ENCODE measurements around the gene UNC5A.

Gene UNC5A

DNA sequence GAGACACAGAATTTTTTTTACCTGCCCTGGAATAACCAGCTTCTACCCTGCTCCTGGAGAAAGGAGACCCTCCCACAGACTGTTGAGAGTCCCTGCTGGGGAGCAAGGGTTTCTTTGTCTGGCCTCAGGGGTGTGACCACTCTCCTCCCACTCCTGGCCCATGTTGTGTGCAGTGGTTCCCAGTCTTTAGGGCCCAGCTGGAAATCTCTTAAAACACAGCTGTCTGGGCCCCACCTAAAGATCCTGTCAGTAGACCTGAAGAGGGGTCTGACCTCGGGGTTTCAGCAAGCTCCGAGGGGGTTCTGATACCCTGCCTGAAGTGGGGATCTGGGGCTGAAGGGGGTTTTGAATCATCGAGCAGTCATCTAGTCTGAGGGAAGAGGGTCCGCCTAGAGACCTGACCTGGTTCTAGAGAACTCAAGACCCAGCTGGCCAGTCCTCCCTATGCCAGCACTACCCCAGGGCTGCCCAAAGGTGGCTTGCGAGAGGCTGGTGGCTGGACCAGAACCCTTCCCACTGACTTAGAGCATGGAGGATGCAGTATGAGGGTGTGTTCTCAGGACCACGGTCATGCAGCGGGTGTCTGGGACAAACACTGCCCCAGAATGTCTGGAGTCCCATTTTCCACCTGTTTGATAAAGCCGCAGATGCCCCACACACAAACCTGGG, 8.1 kb upstream of the UNC5A start:
- no peak for DNase-seq

DNA sequence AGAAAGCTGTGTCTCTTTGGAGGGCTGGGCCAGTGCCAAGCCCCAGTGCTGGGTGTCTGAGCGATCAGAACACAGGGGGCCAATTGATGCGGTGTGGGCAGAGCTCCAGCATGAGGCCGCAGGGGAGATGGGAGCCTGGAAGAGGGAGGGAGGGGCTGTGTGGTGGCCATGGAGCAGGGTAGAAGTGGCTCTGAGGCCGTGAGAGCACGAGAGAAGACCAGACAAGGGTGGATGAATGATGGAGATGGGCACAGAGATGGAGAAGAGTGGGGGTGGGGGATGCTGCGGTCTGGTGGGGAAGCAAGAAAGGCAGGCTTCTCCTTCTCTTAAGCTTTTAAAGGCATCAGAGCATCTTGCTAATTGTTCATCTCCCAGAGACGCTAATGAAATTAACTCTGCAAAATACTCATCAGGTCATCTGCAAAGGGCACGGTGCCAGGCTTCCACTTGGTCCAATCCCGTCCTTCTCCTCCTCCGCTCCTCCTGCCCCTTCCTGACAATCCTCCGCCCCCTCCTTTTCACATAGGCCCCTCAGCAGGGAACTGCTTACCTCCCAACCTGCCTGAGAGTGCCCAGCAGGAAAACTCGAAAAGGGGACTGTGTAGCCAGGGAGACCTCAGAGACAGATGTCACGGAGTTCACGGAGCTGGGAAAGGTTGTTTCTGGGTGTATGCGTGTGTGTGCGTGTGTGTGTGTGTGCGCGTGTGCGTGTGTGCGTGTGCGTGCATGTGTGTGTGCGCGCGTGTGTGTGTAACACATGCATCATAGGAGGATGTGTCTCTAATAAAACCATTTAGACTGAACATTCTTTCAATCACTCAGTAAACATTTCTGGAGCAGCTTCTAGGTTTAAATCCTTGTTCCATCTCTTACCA, 7.1 kb upstream of the UNC5A start:
- no peak for DNase-seq

DNA sequence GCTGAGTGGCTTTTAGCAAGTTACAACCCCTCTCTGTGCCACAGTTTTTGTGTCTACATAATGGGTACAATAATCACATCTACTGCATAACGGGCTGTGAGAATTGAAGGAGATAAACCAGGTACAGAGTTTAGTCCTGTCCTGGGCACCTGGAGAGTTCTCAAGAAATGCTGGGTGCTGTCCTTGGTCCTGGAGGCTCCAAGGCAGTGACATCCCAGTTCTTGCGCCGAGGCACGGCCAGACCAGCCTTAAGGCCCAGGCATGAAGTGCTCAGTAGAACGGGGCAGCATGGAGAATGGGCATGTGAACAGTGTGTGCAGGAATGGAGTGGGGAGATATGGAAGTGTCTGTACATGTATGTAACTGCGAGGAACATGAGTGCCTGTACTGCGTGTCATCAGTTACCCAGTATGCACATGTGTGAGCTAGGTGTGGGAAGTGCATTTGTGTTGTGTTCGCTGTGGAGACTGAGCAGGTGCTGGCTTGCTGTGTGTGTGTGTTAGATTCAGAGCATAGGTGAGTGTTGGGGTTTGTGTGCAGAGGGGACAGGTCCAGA, 6.3 kb upstream of the UNC5A start:
- DNase-seq: peak in 1 of 2 donors; percentile 16

DNA sequence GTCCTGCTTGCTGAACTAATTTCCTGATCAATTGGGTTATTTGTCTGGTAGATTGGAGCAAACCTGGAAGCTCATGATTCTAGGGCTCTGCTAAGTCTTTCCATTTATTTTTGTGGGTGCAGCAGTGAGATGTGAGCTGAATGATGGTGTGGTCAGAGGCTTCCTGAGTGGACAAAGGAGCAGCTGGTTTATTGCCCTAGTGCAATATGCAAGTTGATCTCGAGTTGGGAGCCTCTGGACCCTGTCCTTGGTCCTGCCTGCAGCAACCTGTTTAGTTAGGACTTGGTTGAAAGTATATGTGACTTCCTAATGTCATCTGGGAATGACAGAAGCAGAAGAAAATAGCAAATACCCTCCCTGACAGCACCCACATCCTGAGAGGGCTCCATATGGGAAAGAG, 4.2 kb upstream of the UNC5A start:
- no peak for DNase-seq

DNA sequence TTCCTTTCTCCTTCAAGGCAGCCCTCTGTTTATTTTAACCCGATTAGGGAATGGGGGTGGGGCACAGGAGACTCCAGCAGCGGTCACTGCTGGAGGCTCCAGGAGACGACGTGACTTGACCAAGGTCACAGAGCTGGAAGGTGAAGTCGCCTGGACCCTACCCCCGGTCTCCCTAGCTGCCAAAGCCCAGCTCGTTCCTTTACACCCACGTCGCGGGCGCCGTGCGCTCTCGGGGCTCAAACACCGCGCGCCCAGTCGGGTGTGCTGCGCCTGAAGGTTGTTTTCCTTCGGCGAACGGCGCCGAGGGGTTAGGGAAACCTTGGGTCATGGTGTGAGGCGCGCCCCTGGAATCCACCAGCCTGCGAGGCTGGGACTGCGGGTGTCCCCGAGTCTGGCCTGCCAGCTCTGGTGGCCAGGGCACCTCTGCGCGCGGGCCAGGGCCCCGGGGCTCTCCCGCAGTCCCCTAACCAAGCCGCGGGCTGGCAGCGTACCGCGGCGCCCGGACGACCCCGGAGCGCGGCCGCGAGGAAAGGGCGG, 747 bp upstream of the UNC5A start:
- DNase-seq: no peak

DNA sequence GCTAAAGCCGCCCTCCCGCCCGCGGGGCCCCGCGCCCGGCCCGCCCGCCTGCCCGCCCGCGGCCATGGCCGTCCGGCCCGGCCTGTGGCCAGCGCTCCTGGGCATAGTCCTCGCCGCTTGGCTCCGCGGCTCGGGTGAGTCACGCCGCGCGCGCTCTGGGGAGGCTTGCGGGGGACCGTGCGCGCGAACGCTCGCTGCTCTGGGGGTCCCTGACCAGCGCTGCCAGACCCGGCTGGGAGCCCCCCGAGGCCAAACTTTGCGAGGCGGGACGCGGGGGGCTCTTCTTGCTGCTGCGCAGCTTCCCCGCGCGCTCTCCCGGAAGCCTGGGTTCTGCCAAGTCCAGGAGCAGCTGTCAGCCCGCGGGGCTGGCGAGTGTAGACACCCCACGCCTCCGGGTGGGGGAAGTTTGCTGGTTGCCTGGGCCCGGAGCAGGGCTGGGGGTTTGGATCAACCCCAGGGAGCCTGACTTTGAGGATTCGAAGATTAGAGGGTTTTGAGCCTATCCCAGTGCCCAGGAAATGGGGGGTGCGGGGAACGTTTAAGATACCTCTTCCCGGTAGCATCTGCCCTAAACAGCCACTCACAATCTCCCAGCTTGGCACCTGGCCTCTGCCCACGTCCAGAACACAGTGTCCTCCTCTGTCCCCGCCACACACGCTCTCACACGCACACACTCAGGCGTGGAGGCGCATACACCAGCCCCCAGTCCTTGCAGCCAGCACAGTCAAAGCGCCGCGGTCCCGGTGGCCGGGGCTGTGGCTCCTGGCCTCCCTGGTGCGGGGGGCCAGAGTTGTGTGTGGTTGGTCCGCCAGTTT, 535 bp downstream of the UNC5A start:
- no peak for DNase-seq

DNA sequence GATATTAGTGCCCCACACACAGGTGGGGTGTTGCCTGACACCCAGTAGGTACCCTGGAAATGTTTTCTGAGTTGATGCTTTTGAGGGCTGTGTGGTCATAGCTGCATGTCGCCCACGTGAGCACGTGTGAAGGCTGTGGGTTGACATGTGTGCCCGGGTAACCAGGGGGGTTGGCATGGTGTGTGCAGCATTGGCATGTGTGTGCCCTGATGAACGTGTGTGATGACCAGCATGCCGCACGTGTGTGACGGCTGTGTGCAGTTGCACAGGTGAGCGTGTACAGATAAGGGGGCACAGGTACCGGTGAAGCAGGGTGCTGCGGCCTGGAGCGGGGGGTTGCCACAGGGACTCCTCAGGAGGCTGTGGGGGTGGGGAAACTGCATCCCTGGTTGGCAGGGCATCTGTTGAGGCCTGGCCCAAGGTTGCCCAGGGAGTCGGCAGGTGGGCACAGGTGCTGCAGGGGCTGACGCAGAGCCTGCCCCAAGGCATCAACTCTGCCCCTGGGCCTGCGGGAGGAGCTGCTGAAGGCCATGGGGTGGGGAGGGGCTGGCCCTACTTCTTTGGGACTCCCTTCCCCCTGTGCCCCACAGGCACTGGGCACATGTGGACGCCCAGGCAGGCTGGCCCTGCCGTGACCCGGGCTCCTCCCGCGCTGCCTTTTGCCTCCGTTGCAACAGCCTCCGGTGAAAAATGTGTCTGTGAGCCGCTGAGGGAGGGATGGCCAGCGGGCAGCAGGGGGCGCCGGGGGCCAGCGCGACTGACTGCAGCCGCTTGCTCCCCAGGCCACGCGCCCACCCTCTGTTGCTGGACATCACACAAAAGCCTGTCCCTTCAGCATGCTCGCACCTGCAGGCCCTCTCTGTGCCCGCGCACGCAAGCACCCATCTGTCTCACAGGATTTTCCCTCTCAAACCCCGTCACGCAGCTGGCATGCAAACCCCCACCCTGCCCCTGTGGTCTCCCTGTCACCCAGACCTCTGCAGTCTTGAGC, 2.2 kb downstream of the UNC5A start:
- no peak for DNase-seq

DNA sequence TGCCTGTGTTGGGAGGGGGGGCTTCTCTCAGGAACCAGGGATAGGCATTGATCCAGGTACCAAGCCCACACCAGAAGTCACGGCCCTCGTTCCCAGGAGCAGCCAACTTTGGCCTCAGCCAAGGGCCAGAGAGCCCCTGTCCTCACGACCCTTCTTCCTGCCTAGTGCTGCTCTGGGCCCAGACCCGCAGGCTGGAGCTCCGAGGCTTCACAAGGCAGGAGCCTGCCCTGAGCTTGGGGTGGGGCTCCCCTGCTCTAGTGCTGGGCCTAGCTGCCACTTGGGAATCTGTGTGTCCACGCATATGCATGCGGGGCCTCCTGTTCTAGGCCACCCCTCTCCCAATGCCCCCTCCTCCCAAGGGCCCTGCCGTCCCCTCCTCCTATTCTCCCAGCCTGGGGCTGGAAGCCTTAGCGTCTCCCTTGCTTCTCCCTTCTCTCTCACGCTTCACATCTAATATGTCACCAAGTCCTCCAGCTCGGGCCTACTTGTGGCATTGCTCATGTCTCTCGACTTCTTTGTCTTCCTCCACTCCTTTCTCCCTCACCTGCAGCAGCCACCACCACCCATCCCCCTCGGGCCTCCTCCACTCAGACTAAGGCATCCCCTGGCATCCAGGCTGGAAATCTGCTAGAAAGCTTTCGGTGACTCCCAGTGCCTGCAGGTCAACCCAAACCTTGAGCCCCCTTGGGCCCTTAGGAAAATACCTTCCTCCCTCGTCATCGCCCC, 3.4 kb downstream of the UNC5A start:
- no peak for DNase-seq

DNA sequence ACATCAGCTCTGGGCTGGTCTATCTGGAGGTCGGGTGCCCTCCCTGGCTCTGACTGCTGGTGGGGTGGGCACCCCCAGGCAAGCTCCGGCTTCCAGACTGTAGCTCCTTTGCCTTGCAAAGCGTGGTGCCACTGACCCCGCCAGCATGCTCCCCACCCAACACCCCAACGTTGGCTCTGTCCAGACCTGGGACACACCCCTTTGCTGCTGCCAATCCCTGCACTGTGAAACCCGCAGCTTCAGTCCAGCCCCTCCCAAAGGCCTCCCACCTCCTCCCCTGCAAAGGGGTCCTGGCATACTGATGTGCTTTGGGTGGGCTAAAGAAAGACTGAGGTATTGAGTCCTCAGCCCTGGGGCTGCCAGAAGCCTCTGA, 3.9 kb downstream of the UNC5A start:
- no peak for DNase-seq

DNA sequence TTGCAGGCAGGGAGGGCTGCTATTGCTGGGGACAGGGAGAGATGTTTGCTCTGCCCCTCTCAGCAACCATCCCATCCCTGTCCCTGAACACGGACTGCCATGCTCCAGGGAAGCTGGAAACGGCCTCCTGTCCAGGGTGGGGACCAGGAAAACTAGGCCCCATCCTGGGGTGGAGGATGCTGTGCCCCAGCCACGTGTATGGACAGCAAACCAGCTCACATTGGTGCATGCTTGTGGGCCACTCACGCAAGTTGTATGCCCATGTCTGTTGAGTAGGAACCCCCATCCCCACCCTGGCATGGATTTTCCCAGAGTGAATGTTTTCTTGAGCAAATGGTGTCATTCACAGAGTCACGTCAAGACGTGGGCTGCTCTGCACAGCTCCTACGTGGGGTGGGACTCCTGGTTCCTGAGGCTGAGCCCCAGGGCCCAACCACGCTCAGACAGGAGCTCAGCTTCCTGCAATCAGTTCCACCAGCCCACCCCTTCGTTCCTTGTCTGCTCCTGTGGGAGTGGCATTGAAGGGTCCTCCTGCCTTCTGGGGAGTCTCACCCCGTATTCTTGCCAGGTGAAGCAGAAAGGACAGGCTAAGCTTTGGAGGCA, 4.6 kb downstream of the UNC5A start:
- no peak for DNase-seq

DNA sequence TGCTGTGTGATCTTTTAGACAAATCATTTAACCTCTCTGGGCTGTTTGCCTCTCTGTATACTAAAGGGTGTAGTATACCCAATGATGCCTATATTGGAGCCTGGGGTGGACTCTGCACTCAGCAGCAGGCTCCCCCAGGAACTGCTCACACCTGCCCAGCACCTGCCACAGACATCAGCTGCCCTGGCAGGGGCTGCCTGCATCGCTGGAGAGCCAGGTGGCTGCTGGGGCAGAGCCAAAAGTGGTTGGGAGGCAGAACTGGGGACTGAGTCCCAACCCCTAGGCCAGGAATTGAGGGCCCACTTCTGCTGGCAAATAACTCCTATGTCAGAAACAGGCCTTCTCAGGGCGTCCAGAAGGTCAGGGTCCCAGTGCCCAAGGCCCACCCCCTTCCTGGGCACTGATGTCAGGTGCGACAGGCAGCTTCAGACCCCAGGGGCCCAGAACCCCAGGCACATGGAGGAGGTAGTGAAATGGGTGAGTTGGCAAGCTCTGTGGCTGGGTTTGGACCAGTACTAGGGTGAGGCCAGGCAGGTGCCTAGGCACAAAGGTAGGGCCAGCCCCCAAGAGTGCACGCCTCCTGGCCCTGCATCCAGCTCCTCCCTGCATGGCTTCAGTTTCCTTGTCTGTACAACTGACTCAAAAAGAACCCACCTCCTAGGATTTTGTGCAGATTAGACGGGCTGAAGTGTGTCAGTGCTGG, 5.8 kb downstream of the UNC5A start:
- no peak for DNase-seq

DNA sequence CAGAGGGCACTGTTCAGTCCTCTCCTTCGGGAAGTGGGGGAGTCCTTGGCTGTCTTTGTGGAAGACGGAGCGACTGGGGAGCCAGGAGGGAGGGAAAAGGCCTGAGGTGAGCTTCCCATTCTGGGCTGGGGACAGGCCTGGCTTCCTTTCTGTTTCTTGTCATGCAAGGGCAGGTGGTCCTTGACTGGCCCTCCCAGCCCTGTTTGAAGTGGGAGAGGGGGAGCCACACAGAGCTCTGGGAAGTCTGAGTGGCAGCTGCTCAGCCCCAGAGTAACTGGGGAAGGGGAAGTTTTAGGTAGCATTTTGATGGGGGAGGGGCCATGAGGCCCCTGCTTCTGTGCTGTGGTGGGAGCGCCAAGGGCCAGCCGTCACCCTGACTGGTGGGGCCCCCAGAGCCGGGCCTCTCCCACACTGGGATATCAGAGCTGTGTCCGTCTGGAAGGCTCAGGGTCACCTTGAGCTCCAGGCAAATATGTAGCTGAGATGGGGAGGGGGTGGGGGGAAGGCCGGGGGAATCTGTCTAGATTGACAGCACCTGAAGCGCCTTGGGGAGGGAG, 6.5 kb downstream of the UNC5A start:
- DNase-seq: no peak

DNA sequence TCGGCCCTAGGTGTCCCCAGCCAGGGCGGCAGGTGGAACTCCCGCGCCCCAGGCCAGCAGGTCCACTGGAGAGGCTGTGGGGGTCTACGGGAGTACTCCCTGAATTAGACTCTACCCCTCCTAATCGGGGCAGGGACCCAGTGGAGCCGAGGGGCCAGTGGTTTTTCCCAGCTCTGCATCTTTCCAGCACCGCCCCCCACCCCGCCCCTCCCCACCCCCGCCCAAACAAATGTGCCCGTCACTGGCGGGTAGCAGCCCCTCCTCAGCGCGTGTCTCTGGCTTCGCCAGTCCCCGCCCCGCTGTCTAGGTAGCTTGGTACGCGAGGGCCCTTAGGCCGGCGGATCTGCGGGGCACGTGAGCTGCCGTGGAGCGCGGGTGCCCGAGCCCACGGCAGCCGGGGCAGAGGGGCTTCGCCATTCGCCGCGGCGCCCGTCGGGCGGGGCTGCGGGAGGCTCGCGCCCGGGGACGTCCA, 7.0 kb downstream of the UNC5A start:
- no peak for DNase-seq

DNA sequence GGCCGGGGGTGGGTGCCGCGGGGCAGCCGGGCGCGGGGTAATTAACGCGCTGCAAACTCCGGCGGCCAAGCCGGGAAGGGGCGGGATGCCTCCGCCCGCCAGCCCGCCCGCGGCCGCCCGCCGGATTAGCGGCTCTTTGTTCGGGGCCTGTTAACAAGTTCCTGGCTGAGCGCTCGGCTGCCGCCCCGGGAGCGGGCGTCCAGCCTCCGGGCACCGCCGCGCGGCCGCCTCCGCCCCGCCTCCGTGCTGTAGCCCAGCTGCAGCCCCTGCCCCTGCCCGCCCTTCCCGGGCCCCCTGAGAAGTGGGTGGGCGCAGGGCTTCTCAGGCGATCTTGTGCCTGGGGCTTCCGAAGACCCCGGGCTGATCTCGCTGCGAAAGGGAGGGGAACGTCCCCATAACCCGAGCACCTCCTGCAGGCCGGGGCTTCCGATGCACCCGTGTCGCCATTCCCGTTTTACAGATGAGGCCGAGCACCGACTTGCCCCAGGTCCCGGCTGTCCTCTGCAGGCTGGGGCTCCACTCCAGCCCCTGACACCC, 7.5 kb downstream of the UNC5A start:
- DNase-seq: peak in 1 of 2 donors; percentile 13

DNA sequence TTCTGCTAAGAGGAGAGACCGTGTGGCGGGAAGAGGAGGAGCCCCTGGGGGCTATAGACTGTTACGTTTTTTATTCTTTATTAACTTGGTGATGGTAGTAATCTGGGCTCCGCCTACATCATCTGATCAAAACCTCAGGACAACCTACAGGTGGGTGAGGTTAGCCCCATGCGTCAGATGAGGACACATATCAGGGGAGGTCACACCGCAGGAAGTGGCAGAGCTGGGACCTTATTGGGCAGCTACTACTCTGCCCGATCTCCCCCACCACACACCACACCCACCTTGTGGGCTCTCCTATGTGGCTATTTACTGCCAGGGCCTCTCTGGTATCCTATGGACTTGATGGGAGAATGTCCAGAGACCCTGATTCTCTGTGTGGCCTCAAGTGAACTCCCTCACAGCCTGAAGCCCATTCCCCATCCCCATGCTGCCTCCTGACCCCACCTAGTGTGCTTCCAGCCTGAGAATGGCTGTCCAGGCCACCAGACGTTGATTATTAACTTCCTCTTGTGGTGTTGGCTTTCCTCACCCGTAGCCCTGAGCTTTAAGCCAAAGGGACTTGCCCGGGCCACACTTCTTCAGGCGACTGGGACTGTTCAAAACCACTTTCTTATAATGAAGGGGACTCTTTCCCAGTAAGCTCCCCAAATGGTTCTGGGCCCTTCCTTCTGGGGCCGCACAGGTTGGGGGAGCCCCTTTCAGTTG, 8.2 kb downstream of the UNC5A start:
- no peak for DNase-seq

DNA sequence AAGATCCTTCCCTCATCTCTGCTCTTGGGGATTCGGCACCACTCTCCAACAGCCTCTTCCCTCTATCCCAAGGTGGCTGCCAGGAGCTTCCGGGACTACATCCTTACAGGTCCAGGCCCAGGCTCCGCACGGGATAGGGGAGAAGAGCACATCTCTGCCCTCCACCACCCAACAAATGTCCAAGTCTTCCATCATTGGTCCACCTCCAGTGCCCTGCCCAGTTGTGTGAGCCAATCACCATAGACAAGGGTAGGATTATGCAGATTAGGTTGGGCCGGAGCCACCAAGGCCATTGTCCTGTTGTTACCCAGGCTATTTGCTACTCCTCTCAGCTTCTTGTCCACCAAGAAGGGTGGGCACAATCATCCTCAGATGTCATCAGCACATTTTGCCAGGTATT, 9.1 kb downstream of the UNC5A start:
- DNase-seq: no peak

DNA sequence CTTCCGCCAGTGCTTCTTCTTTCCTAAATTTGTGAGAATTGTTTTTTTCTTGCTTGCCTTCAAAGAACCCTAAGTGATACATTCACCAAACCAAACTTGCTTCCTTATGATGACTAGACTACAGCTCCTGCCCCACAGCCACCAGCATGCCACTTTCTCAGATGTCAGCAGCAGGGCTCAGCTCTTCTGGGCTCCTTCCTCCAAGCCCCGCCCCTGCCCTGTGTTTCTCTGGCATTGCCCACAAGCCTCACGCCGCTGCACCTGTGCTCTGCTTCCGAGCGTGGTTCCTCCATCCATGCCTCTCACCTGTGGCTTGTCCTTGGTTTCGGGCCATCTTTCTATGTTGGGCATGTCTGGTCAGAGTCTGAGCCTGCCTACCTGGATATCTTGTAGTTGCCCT, 10.6 kb downstream of the UNC5A start:
- no peak for DNase-seq

DNA sequence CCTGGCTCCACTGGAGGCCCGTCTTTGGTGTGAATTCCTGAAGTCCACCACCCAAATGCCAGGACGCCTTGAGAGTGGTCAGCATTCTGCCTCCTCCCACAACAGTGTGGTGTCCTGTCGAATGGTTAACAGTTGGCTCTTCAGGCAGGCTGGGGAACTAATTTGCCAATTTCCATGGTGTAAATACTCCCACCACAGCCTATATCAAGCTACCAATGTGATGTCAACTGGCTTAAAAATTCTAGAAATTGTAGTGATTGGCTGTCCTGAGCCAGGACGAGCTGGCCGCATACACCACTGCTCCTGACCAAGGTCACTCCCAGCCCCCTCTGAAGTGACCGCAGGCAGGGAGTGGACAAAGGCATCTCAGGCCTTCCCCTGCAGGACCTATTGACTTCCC, 11.1 kb downstream of the UNC5A start:
- DNase-seq: no peak
